ENCODE data around the gene SFTPA1. TPM values are rescaled to one million over a fixed set of nuclear protein-coding genes. Genes with fewer than 3 reads are reported as not detected.
"Not testable (repeated sequence)": the region's sequence is repeated elsewhere in the genome, so short reads cannot be mapped to it uniquely, and the experiment has no call there.

The SFTPA1 gene
- total RNA-seq, 1 experiment from 2014 or later = not detected

DNA sequence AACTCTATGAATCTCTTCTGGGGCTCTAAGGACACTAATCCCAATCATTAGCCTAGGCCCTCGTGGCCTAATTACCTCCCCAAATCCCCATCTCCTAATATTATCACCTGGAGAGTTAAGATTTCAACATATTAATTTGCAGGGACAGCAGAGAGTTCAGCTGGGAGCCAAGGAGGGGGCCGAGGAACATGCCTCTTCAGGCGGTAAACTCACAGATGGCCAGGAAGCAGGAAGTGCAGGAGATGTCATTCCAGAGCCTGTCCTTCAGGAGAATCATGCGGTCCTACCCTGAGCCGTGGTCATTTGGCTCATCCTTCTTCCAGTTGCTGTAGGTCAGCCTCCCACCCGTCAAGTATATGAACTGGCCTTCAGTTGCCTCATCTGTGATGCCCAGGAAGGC lies 28.6 kb upstream of the SFTPA1 start:
- H4K91ac ChIP-seq (ENCODE audit: insufficient read length, low read depth, low read length) = no peak overlapping the region
- peaks cover 14% of the 10 kb centered on the region for H3K27me3 Mint-ChIP-seq (ENCODE audit: low read depth)
- DNase-seq = no peak
- H2BK20ac ChIP-seq (ENCODE audit: low read depth, low read length, poor library complexity, severe bottlenecking) = no peak overlapping the region
- H3K79me2 ChIP-seq (ENCODE audit: insufficient read depth, low read length) = no peaks in the 10 kb centered on the region
- no peak overlapping the region for H3K23ac ChIP-seq (ENCODE audit: insufficient read length, low read depth, low read length)
- no peak overlapping the region for H4K8ac ChIP-seq (replicated peaks; ENCODE audit: insufficient read length, low read depth, low read length)
- no peak overlapping the region for H3K14ac ChIP-seq (ENCODE audit: insufficient read depth, low read length)
- H2BK12ac ChIP-seq (ENCODE audit: insufficient read length, low read depth, low read length) = no peak overlapping the region
- WGBS (ENCODE audit: extremely low coverage, insufficient read length, low lambda C conversion rate) = no CpG with 5 or more reads among the region's 6 CpGs
- H3K56ac ChIP-seq (ENCODE audit: insufficient read length, low read depth, low read length) = no peak overlapping the region
- no peak overlapping the region for H2BK120ac ChIP-seq (ENCODE audit: low read depth, low read length, poor library complexity, severe bottlenecking)
- peaks cover 3 to 6% of the 10 kb centered on the region in 2 experiments; a peak in 4 of 5 replicates for H3K9me3 Mint-ChIP-seq
- no peaks in the 10 kb centered on the region for H3K4me1 ChIP-seq (ENCODE audit: insufficient read depth, low read length)
- peaks cover 0 to 4% of the 10 kb centered on the region in 2 experiments; a peak in 1 of 4 replicates for H3K4me1 Mint-ChIP-seq
- H3K9ac ChIP-seq (ENCODE audit: extremely low read depth, insufficient read length, low read length) = no peak overlapping the region
- no peak overlapping the region for H3K18ac ChIP-seq (ENCODE audit: insufficient read length, low read depth, low read length)
- H3K23me2 ChIP-seq (ENCODE audit: insufficient read length, low read depth, low read length, poor library complexity, severe bottlenecking) = no peaks in the 10 kb centered on the region
- H3K4me3 Mint-ChIP-seq = no peak overlapping the region
- no peak overlapping the region for H3K4ac ChIP-seq (ENCODE audit: low read depth, low read length)
- no peak overlapping the region for H2AK5ac ChIP-seq (ENCODE audit: insufficient read length, low read length)
- H3K27ac ChIP-seq (ENCODE audit: insufficient read length, low read depth, low read length) = no peak overlapping the region
- no peak overlapping the region for H2BK15ac ChIP-seq (ENCODE audit: low read depth, low read length)
- no peak overlapping the region for H3K4me2 ChIP-seq (ENCODE audit: insufficient read depth, insufficient read length, low read length)
- H3K9me3 ChIP-seq (ENCODE audit: control insufficient read depth, low read depth, low read length) = no peaks in the 10 kb centered on the region
- H3K27ac Mint-ChIP-seq = no peak overlapping the region
- no peaks in the 10 kb centered on the region for H4K20me1 ChIP-seq (ENCODE audit: control insufficient read depth, insufficient read depth, insufficient read length)
- H4K5ac ChIP-seq (ENCODE audit: insufficient read length, low read depth, low read length) = no peak overlapping the region
- H2BK5ac ChIP-seq (ENCODE audit: insufficient read length, low read length) = no peak overlapping the region
- no peak overlapping the region for H3T11ph ChIP-seq (ENCODE audit: low read length)
- H3K36me3 Mint-ChIP-seq (ENCODE audit: insufficient read depth in 1 of 3, low read depth in 3 of 3) = no peaks in the 10 kb centered on the region
- no peaks in the 10 kb centered on the region for H3K27me3 ChIP-seq (ENCODE audit: insufficient read depth, low read length)
- TF ChIP-seq, protein P1, sequence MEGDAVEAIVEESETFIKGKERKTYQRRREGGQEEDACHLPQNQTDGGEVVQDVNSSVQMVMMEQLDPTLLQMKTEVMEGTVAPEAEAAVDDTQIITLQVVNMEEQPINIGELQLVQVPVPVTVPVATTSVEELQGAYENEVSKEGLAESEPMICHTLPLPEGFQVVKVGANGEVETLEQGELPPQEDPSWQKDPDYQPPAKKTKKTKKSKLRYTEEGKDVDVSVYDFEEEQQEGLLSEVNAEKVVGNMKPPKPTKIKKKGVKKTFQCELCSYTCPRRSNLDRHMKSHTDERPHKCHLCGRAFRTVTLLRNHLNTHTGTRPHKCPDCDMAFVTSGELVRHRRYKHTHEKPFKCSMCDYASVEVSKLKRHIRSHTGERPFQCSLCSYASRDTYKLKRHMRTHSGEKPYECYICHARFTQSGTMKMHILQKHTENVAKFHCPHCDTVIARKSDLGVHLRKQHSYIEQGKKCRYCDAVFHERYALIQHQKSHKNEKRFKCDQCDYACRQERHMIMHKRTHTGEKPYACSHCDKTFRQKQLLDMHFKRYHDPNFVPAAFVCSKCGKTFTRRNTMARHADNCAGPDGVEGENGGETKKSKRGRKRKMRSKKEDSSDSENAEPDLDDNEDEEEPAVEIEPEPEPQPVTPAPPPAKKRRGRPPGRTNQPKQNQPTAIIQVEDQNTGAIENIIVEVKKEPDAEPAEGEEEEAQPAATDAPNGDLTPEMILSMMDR (conservative IDR thresholded peaks at IDR 0.05) = no peak
- H3K79me1 ChIP-seq (ENCODE audit: insufficient read depth, low read depth, low read length, poor library complexity, severe bottlenecking) = no peaks in the 10 kb centered on the region
- H2AFZ ChIP-seq (ENCODE audit: low read length) = no peak overlapping the region

DNA sequence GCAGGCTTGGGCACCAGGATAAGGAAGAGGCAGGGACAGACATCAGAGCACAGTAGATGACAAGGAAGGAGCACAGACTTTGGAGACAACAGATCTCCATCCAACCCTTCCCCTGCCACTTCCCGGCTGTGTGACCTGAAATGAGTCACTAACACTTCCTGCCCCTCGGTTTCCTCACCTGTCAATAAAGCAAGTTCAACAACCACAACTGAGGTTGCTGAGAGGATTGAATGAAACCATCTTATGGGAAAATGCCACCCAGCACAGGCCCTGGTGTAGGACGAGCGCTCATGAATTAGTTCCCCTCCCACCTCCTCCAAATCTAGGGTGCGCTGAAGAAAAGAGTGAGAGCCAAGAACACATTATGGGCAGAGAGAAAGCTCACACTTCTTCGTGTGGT lies 27.8 kb upstream of the SFTPA1 start:
- not testable (repeated sequence) for H2BK120ac ChIP-seq (ENCODE audit: low read depth, low read length, poor library complexity, severe bottlenecking); H3K14ac ChIP-seq (ENCODE audit: insufficient read depth, low read length); H2BK12ac ChIP-seq (ENCODE audit: insufficient read length, low read depth, low read length); DNase-seq; H3K4me1 ChIP-seq (ENCODE audit: insufficient read depth, low read length); H4K8ac ChIP-seq (replicated peaks; ENCODE audit: insufficient read length, low read depth, low read length); H2BK5ac ChIP-seq (ENCODE audit: insufficient read length, low read length); H2BK20ac ChIP-seq (ENCODE audit: low read depth, low read length, poor library complexity, severe bottlenecking); H3K27me3 ChIP-seq (ENCODE audit: insufficient read depth, low read length); H3K27ac Mint-ChIP-seq; H3K9me3 ChIP-seq (ENCODE audit: control insufficient read depth, low read depth, low read length); H3K27ac ChIP-seq (ENCODE audit: insufficient read length, low read depth, low read length); H3K23me2 ChIP-seq (ENCODE audit: insufficient read length, low read depth, low read length, poor library complexity, severe bottlenecking); H2AK5ac ChIP-seq (ENCODE audit: insufficient read length, low read length); H3K36me3 Mint-ChIP-seq (ENCODE audit: insufficient read depth in 1 of 3, low read depth in 3 of 3); H4K91ac ChIP-seq (ENCODE audit: insufficient read length, low read depth, low read length); H3K4me3 Mint-ChIP-seq; H3K79me2 ChIP-seq (ENCODE audit: insufficient read depth, low read length); H3K79me1 ChIP-seq (ENCODE audit: insufficient read depth, low read depth, low read length, poor library complexity, severe bottlenecking); H3K4ac ChIP-seq (ENCODE audit: low read depth, low read length); H3K4me2 ChIP-seq (ENCODE audit: insufficient read depth, insufficient read length, low read length); H2AFZ ChIP-seq (ENCODE audit: low read length); H3K27me3 Mint-ChIP-seq (ENCODE audit: low read depth); H3K56ac ChIP-seq (ENCODE audit: insufficient read length, low read depth, low read length); H3K4me1 Mint-ChIP-seq; H3K9ac ChIP-seq (ENCODE audit: extremely low read depth, insufficient read length, low read length); H3T11ph ChIP-seq (ENCODE audit: low read length); H3K23ac ChIP-seq (ENCODE audit: insufficient read length, low read depth, low read length); H3K18ac ChIP-seq (ENCODE audit: insufficient read length, low read depth, low read length); H3K9me3 Mint-ChIP-seq; H4K20me1 ChIP-seq (ENCODE audit: control insufficient read depth, insufficient read depth, insufficient read length); H2BK15ac ChIP-seq (ENCODE audit: low read depth, low read length); H4K5ac ChIP-seq (ENCODE audit: insufficient read length, low read depth, low read length)
- no CpG with 5 or more reads among the region's 6 CpGs for WGBS (ENCODE audit: extremely low coverage, insufficient read length, low lambda C conversion rate)
